PC-3 (cell line): ENCODE measurements around the gene RTP5.

Experiments used
- EZH2 ChIP-seq: fragments of 300-600 bp; sonication (generic); IDR thresholded peaks from one replicate; pipeline ENCODE4 v1.6.1; 2017; ENCODE audit warnings: antibody characterized with exemption, mild to moderate bottlenecking, low read length; ENCODE audit not compliant: unreplicated experiment
- TF ChIP-seq, protein P1 (sequence below): fragments of 300-600 bp; sonication (generic); conservative IDR thresholded peaks from 2 replicates; pipeline ENCODE4 v1.5.1; 2017; ENCODE audit warnings: antibody characterized with exemption, low read depth, mild to moderate bottlenecking, low read length

DNA sequence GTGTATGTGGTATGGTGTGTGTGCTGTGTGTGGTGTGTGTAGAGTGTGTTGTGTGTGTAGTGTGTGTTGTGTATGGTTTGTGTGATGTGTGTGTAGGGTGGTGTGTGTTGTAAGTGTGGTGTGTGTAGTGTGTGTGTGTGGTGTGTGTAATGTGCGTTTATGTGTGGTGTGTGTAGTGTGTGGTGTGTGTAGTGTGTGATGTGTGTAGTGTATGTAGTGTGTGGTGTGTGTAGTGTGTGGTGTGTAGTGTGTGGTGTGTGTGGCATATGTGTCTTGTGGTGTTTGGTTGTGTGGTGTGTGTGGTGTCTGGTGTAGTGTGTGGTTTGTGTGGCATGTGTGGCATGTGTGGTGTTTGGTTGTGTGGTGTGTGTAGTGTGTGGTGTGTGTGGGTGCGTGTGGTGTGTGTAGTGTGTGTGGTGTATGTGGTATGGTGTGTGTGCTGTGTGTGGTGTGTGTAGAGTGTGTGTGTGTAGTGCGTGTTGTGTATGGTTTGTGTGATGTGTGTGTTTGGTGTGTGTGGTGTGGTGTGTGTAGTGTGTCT is 4.0 kb upstream of the RTP5 start:
- TF ChIP-seq, protein P1, sequence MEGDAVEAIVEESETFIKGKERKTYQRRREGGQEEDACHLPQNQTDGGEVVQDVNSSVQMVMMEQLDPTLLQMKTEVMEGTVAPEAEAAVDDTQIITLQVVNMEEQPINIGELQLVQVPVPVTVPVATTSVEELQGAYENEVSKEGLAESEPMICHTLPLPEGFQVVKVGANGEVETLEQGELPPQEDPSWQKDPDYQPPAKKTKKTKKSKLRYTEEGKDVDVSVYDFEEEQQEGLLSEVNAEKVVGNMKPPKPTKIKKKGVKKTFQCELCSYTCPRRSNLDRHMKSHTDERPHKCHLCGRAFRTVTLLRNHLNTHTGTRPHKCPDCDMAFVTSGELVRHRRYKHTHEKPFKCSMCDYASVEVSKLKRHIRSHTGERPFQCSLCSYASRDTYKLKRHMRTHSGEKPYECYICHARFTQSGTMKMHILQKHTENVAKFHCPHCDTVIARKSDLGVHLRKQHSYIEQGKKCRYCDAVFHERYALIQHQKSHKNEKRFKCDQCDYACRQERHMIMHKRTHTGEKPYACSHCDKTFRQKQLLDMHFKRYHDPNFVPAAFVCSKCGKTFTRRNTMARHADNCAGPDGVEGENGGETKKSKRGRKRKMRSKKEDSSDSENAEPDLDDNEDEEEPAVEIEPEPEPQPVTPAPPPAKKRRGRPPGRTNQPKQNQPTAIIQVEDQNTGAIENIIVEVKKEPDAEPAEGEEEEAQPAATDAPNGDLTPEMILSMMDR = no peak
- no peak for TF ChIP-seq EZH2
